GM18519 (cell line): ENCODE data around the gene R3HDM2.

Experiments
- ATAC-seq: cut with Tn5 transposase; IDR thresholded peaks from one replicate; pipeline ENCODE4 v1.9.1; 2021; ENCODE audit warnings: mild to moderate bottlenecking, moderate library complexity; ENCODE audit not compliant: unreplicated experiment, low FRiP score

Gene R3HDM2

GRCh38 chr12:57210926-57211692 is 219.7 kb downstream of the R3HDM2 start:
- no peak for ATAC-seq

GRCh38 chr12:57210461-57210860 is 220.4 kb downstream of the R3HDM2 start:
- no peak for ATAC-seq

DNA sequence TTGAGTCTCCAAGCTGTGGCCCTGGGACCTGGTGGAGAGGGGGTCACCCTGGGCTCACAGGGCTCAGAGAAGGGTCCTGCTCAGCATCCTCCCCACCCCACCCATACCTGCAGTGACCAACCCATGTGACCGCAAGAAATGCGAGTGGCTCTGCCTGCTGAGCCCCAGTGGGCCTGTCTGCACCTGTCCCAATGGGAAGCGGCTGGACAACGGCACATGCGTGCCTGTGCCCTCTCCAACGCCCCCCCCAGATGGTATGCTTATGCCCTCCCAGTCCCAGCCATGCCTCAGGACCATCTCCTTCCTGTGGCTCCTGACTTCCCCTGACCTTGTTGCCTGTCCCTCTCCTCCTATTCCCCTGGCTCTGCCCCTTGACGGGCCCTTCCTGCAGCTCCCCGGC is 220.9 kb downstream of the R3HDM2 start:
- no peak for ATAC-seq

- ATAC-seq, result no peak
Measured at GRCh38 chr12:57208631-57209282, 222.1 kb downstream of the R3HDM2 start.

GRCh38 chr12:57207731-57208630 is 222.9 kb downstream of the R3HDM2 start:
- no peak for ATAC-seq

- no peak for ATAC-seq
Measured at GRCh38 chr12:57205931-57206330, 224.9 kb downstream of the R3HDM2 start.

DNA sequence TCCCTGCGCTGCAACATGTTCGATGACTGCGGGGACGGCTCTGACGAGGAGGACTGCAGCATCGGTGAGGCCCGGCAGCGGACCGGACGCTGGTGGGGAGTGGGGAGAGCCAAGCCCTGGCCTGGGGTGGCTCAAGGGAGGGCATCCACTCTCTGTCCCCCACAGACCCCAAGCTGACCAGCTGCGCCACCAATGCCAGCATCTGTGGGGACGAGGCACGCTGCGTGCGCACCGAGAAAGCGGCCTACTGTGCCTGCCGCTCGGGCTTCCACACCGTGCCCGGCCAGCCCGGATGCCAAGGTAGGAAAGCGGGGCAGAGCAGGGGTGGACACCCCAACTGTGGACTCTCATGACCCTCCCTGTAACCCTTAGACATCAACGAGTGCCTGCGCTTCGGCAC is 225.7 kb downstream of the R3HDM2 start:
- no peak for ATAC-seq

DNA sequence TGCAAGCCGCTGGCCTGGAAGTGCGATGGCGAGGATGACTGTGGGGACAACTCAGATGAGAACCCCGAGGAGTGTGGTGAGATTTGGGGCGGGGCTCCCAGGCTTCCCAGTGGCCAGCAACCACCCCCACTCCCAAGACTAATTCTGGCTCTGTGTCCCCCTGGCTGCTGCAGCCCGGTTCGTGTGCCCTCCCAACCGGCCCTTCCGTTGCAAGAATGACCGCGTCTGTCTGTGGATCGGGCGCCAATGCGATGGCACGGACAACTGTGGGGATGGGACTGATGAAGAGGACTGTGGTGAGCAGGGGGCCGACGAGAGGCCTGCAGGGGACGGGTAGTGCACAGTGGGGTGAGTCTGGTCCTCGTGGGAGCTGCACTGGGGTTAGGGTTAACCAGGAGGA is 226.4 kb downstream of the R3HDM2 start:
- no peak for ATAC-seq

DNA sequence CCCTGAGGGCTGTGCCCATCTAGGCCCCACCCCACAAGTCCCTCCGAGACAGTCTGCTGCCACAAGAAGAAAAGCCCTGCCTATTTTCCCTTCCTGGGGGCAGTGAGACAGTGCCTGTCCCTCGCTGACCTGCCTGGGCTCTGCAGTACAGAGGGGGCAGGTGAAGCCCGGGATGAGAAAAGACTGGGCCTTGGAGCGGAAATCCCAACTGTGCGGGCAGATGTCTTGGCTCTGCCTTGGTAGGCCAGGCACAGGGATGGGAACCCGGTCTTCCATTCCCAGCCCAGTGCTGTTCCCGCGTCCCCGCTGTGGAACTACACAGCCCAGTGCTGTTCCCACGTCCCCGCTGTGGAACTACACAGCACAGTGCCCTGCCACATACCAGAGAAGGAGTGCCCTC is 227.1 kb downstream of the R3HDM2 start:
- ATAC-seq, result no peak
